ENCODE data around the gene LPP.

LPP gene

GRCh38 chr3:188401244-188401993, 247.5 kb downstream of the LPP start:
- TF ChIP-seq GATA2 (IDR thresholded peaks at IDR 0.05; ENCODE audit: low read depth, low read length), result no peak
- no peak for TF ChIP-seq GATA3 (IDR thresholded peaks at IDR 0.05; ENCODE audit: low read depth, low read length)

DNA sequence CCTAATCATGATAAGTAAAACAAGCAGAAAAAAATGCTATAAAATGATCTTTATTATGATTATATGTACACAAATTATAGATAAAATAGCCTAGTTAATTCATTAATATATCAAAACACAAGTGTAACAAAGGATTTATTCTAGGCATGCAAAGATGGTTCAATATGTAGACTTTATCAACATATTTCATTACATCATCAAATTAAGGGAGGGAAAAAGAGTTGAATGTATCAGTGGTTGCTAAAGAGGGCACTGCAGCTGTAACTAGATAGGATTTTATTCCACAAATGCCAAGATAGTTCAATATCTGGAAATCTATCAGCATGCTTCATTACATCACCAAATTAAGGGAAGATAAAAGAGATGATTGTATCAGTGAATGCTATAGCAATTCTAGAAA, 248.3 kb downstream of the LPP start:
- TF ChIP-seq GATA3 (IDR thresholded peaks at IDR 0.05; ENCODE audit: low read depth, low read length) (no peak), GATA2 (IDR thresholded peaks at IDR 0.05; ENCODE audit: low read depth, low read length) (no peak)

DNA sequence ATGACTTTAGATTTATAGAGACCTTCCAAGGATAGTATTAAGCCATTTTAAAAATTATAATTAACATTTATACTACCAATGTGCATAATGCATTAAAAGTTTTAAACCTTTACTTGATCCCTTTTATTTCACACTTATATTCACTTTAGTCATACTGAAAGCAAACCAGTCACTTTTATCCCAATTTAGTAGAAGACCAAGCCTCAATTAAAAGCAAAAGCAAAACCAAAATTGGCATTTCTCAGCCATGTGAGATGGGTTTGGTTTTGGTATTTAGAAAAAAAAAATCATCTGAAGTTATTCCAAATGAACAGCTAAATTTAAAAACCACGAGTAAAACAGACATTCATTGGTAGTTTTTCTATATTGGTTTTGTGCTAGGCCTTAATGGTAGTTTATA, 249.4 kb downstream of the LPP start:
- TF ChIP-seq GATA3 (IDR thresholded peaks at IDR 0.05; ENCODE audit: low read depth, low read length) (no peak), GATA2 (IDR thresholded peaks at IDR 0.05; ENCODE audit: low read depth, low read length) (no peak)

DNA sequence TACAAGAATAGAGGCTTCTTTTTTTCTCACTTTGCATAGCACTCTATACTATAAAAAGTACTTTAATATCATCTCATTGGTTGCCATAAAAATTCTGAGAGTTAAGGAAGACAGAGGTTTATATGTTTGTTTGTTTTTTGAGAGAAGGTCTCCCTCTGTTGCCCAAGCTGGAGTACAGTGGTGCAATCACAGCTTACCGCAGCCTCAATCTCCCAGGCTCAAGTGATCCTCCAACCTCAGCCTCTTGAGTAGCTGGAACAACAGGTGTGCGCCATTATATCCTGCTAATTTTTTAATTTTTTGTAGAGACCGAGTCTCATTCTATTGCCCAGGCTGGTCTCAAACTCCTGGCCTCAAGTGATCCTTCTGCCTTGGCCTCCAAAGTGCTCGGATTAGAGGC, 250.2 kb downstream of the LPP start:
- TF ChIP-seq GATA3 (IDR thresholded peaks at IDR 0.05; ENCODE audit: low read depth, low read length) (no peak), GATA2 (IDR thresholded peaks at IDR 0.05; ENCODE audit: low read depth, low read length) (no peak)

GRCh38 chr3:188404701-188405100, 250.7 kb downstream of the LPP start:
- no peak for TF ChIP-seq GATA3 (IDR thresholded peaks at IDR 0.05; ENCODE audit: low read depth, low read length)
- TF ChIP-seq GATA2 (IDR thresholded peaks at IDR 0.05; ENCODE audit: low read depth, low read length), result no peak

DNA sequence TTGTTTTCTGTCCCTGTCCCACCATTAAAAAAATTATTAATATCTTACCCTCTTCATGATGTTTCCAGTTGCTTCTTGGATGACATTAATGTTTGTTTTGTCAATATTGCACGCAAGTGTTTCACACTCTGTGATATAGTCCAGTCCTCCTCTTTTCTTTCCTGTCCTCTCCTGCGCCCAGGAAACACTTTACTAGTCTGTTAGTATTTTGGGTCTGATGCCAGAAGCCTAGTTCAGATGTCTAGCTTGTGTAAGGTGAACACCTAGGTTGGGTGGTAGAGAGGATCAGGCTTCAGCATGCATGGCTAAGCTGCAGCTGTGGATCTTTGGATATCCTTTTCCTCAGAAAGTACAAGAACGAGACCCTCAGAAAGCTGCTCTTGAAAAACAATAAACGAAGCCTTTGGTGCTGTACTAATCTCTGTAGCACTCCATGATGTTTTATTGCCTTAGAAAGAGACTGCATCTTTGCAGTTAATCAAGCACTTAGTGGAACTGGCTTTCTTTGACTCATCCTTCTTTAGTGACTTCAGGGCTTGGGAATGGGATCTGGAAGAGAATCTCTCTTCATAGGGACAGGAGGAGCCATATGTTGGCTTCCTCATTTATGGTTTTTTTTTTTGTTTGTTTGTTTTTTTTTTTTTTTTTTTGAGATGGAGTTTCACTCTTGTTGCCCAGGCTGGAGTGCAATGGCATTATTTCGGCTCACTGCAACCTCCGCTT, 253.4 kb downstream of the LPP start:
- no peak for TF ChIP-seq GATA3 (IDR thresholded peaks at IDR 0.05; ENCODE audit: low read depth, low read length)
- no peak for TF ChIP-seq GATA2 (IDR thresholded peaks at IDR 0.05; ENCODE audit: low read depth, low read length)

- TF ChIP-seq GATA2 (IDR thresholded peaks at IDR 0.05; ENCODE audit: low read depth, low read length), result no peak
- no peak for TF ChIP-seq GATA3 (IDR thresholded peaks at IDR 0.05; ENCODE audit: low read depth, low read length)
Measured at GRCh38 chr3:188408831-188409230, 254.9 kb downstream of the LPP start.

GRCh38 chr3:188411750-188412149, 257.8 kb downstream of the LPP start:
- TF ChIP-seq GATA3 (IDR thresholded peaks at IDR 0.05; ENCODE audit: low read depth, low read length), result no peak

DNA sequence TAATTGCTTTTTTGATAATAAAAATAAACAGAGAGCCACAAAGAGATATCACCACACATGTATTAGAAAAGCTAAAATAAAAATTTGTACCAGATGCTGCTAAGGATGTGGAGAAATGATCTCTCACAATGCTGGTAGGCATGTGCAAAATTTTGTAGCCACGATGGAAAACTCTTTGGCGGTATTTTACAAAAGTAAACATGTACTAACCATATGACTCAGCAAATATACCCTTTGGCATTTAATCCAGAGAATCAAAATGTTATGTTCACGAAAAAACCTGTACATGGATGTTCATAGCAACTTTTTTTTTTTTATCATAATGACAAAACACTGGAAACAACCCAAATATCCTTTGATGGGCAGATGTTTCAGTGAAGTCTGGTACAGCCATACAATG, 261.2 kb downstream of the LPP start:
- no peak for TF ChIP-seq GATA3 (IDR thresholded peaks at IDR 0.05; ENCODE audit: low read depth, low read length)
- no peak for TF ChIP-seq GATA2 (IDR thresholded peaks at IDR 0.05; ENCODE audit: low read depth, low read length)

DNA sequence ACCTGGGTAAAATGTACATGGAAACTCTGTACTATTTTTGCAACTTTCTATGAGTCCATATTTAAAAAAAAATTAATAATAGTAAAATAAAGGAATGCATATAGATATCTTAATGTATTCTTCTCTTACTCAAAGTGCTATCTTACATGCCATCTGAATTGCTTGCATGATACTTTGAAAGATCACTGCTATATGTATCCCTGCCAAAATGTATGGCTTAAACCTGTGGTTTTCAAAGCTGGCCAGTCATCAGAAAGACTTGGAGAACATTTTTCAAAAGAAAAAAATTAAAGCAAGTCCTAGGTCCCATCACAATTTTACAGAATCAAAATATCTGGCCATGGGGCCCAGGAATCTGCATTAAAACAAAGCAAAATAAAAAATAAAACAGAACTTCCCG, 262.1 kb downstream of the LPP start:
- TF ChIP-seq GATA2 (IDR thresholded peaks at IDR 0.05; ENCODE audit: low read depth, low read length) (no peak), GATA3 (IDR thresholded peaks at IDR 0.05; ENCODE audit: low read depth, low read length) (no peak)

- TF ChIP-seq GATA3 (IDR thresholded peaks at IDR 0.05; ENCODE audit: low read depth, low read length) (no peak), GATA2 (IDR thresholded peaks at IDR 0.05; ENCODE audit: low read depth, low read length) (no peak)
Measured at GRCh38 chr3:188417271-188417696, 263.3 kb downstream of the LPP start.

- no peak for TF ChIP-seq GATA3 (IDR thresholded peaks at IDR 0.05; ENCODE audit: low read depth, low read length)
- TF ChIP-seq GATA2 (IDR thresholded peaks at IDR 0.05; ENCODE audit: low read depth, low read length), result no peak
Measured at GRCh38 chr3:188417766-188418165, 263.8 kb downstream of the LPP start.

GRCh38 chr3:188421151-188421821, 267.3 kb downstream of the LPP start:
- TF ChIP-seq GATA2 (IDR thresholded peaks at IDR 0.05; ENCODE audit: low read depth, low read length) (no peak), GATA3 (IDR thresholded peaks at IDR 0.05; ENCODE audit: low read depth, low read length) (no peak)

GRCh38 chr3:188421836-188422540, 268.0 kb downstream of the LPP start:
- TF ChIP-seq GATA3 (IDR thresholded peaks at IDR 0.05; ENCODE audit: low read depth, low read length) (no peak), GATA2 (IDR thresholded peaks at IDR 0.05; ENCODE audit: low read depth, low read length) (no peak)

All from SH-SY5Y (cell line).